Mucosa of descending colon (tissue), 3 donors: ENCODE data around the gene TBC1D32. TPM values are rescaled to one million over a fixed set of nuclear protein-coding genes. Genes with fewer than 3 reads are reported as not detected.
"Not testable (repeated sequence)": the region's sequence is repeated elsewhere in the genome, so short reads cannot be mapped to it uniquely, and the experiment has no call there.

Source experiments
- ATAC-seq: fragments of 200-7000 bp; cut with Tn5 transposase; one replicate; pipeline ENCODE4 v1.9.1; 2020; ENCODE audit warnings: mild to moderate bottlenecking, moderate library complexity
- DNase-seq, 3 donors: peaks; one replicate each; pipeline ENCODE4 v3.0.0-alpha.2; 2020
- H3K36me3 ChIP-seq: fragments of 200-600 bp; one replicate; pipeline ENCODE4 v1.8.0; 2021; ENCODE audit warnings: low read depth, mild to moderate bottlenecking
- H3K4me1 ChIP-seq: fragments of 200-600 bp; one replicate; pipeline ENCODE4 v1.8.0; 2021; ENCODE audit warnings: low read depth, mild to moderate bottlenecking
- H3K4me3 ChIP-seq: fragments of 200-600 bp; one replicate; pipeline ENCODE4 v1.8.0; 2021; ENCODE audit warnings: mild to moderate bottlenecking
- H3K9me3 ChIP-seq: fragments of 200-600 bp; one replicate; pipeline ENCODE4 v1.8.0; 2021; ENCODE audit warnings: mild to moderate bottlenecking
- CTCF ChIP-seq: fragments of 200-600 bp; IDR thresholded peaks from one replicate; pipeline ENCODE4 v1.8.0; 2022; ENCODE audit warnings: antibody characterized with exemption, mild to moderate bottlenecking
- intact Hi-C, 2 donors: fragments of 100-400 bp; cut with DNase I in 1 of 2; cut with micrococcal nuclease in 1 of 2; formaldehyde crosslinking; loops; one replicate each; pipeline versions ENCODE4 v1.11.0 to v1.11.1; 2022; cut with DNase I, micrococcal nuclease
- total RNA-seq, 3 donors: library from RNA; stranded (reverse); fragmentation: NEBNext Ultra II Directional in 2 of 3; extraction: Animal tissue kit (Norgen Biotek cat#: 25700) in 2 of 3; gene quantifications; one replicate each; pipeline versions ENCODE4 v1.2.1 to v1.2.4, GENCODE V29; 2021 to 2023
- donor health status: DM: no; HTN: no; CAD: no; lungs with moderate emphysema.
- donor health status: DM: no; HTN: no; CAD: no.
- donor health status: DM: no; HTN: yes; CAD: no.

The TBC1D32 gene
- total RNA-seq, 3 donors from 2014 or later = 6.0 to 13.2 (median 8.6) TPM

GRCh38 chr6:121067381-121067780, 266.9 kb downstream of the TBC1D32 start:
- intact Hi-C loops = no loop called here
- Histone ChIP-seq H3K9me3 (peaks cover 7% of the 10 kb centered on the region), H3K4me3 (no peak overlapping the region), H3K36me3 (no peaks in the 10 kb centered on the region), H3K4me1 (no peaks in the 10 kb centered on the region)
- no peak for TF ChIP-seq CTCF
- DNase-seq = no peak
- no peak for ATAC-seq

GRCh38 chr6:121064345-121064744, 269.9 kb downstream of the TBC1D32 start:
- Histone ChIP-seq H3K4me1 (no peaks in the 10 kb centered on the region), H3K36me3 (no peaks in the 10 kb centered on the region), H3K4me3 (no peak overlapping the region), H3K9me3 (peaks cover 7% of the 10 kb centered on the region)
- no peak for TF ChIP-seq CTCF
- DNase-seq = no peak
- no peak for ATAC-seq
- intact Hi-C loops = no loop called here

GRCh38 chr6:121055572-121056163, 278.6 kb downstream of the TBC1D32 start:
- Histone ChIP-seq H3K4me3 (no peak overlapping the region), H3K36me3 (no peaks in the 10 kb centered on the region), H3K4me1 (no peaks in the 10 kb centered on the region), H3K9me3 (no peaks in the 10 kb centered on the region)
- DNase-seq (peak in 1 of 3 donors; percentile 10), ATAC-seq (peak; percentile 78)
- intact Hi-C loops = loop anchor here in 1 of 2 donors (10.0 kb wide), 1 partner anchor 349 kb away; no protein-coding TSS in a partner anchor
- peak; percentile 52 for TF ChIP-seq CTCF

GRCh38 chr6:121048593-121048992, 285.7 kb downstream of the TBC1D32 start:
- H3K9me3 ChIP-seq, H3K4me3 ChIP-seq, ATAC-seq, H3K4me1 ChIP-seq, DNase-seq, H3K36me3 ChIP-seq, intact Hi-C loops: not testable (repeated sequence)

GRCh38 chr6:121044905-121045304, 289.4 kb downstream of the TBC1D32 start:
- H3K36me3 ChIP-seq, ATAC-seq, H3K4me1 ChIP-seq, H3K4me3 ChIP-seq, intact Hi-C loops, H3K9me3 ChIP-seq, DNase-seq: not testable (repeated sequence)

- H3K9me3 ChIP-seq, H3K36me3 ChIP-seq, H3K4me1 ChIP-seq, H3K4me3 ChIP-seq, intact Hi-C loops: not testable (repeated sequence)
- ATAC-seq = peak; percentile 90
- DNase-seq = peak in 2 of 3 donors; percentile 21 to 34
Observed at GRCh38 chr6:121043706-121044105, 290.6 kb downstream of the TBC1D32 start.

GRCh38 chr6:121043211-121043610, 291.1 kb downstream of the TBC1D32 start:
- ATAC-seq = peak; percentile 90
- intact Hi-C loops, H3K36me3 ChIP-seq, H3K4me3 ChIP-seq, H3K9me3 ChIP-seq, H3K4me1 ChIP-seq: not testable (repeated sequence)
- peak in 1 of 3 donors; percentile 12 for DNase-seq

GRCh38 chr6:121042766-121043165, 291.5 kb downstream of the TBC1D32 start:
- TF ChIP-seq CTCF = no peak
- Histone ChIP-seq H3K4me3 (no peak overlapping the region), H3K36me3 (no peaks in the 10 kb centered on the region), H3K9me3 (no peaks in the 10 kb centered on the region), H3K4me1 (no peaks in the 10 kb centered on the region)
- DNase-seq (no peak), ATAC-seq (no peak)
- intact Hi-C loops = no loop called here
